Cortex of kidney (tissue), 1 donor: ENCODE data around the gene RFESD.

ENCODE experiments used
- DNase-seq: peaks from one replicate; lab custom pipeline; 2025; lab: John Stamatoyannopoulos, UW

Gene RFESD

DNA sequence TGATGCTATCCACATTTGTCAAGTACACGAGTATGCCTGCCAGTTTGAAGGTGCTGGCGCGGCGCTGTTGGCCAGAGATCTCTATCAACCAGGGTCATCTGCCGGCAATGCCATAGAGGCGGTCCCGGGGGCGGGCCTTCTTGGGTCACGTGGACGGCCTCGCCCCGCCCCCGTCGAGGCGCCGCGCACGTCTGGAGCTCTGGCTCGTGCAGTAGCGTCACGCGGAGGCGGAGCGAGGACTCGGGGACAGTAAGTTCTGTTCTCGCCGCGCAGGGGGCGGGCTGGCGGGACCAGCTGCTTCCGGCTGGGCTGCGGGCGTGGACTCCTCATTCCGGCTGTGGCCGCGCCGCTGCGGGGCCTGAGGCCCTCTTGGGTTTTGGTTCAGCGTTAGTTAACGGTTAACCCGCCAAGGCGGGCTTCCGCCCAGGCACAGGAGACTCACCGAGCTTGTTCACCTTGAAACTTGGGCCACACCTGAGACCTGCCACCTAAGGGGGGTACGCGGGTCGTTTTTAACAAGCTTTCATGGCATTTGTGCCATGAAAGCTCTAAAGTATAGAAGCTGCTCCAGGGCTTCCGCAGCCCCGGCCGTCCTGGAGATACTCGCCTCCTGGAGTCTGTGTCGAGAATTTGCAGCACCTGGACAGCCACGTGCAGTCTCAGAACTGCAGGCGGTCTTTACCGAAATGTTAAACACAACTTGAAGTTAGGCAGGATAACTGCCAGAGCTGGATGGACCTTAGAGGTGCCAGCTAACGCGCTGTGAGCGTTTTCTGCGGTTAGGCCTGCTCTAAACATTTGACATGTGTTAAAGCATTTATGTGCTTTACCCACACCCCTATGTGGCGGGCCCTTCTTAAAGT lies at the start of gene RFESD:
RFESD (plus strand) TSS at position 209 of the 863 bp plus-strand sequence. CDS start 5,495 bp downstream, outside the sequence.
- peak; percentile 84 for DNase-seq

GRCh38 chr5:95599252-95599651 lies 47.3 kb upstream of the RFESD start:
- no peak for DNase-seq

DNA sequence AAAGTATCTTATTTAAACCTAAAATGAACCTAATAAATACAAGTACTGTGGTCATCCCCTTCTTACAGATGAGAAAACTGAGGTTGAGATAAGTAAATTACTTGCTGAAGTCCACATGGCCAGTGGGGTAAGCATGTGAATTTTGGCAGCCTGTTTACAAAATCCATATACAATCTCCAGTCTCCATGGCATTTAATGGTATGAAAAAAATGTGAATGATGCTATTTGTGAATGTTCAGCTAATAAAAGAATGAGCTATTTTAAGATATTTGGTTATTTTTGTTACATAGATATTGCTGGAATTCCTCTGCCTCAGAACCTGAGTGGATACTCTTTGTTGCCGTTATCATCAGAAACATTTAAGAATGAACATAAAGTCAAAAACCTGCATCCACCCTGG lies 46.0 kb upstream of the RFESD start:
- DNase-seq, result no peak

DNA sequence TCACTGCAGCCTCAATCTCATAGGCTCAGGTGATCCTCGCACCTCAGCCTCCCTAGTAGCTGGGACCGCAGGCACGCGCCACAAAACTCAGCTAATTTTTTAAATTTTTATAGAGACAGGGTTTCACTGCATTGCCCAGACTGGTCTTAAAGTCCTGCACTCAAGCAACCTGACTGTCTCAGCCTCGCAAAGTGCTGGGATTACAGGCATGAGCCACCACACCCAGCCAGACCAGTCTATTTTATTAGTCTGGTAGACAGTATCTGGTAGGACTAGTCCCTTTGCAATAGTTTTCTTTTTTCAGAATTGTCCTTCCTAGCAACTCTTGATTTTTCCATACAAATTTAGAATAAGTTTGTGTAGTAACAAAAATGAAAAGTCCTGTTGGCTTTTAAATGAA lies 40.8 kb upstream of the RFESD start:
- no peak for DNase-seq

DNA sequence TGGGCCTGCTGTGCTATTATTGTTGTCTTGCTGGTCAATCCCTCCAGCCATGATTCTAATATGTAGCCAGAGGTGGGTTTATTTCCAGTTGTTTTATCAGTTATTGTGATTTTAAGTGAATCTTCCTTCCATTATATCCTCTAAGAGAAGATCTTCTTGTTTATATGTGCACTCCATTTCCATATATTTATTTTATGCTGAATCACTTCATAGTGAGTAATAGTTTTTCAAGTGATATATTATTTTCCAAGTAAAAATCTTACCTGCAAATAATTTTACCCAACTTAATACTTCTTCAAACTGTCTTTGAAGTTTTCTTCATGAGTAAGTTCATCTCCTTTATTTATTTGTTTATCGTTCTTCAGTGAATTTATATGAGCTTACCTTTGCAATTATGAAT lies 40.2 kb upstream of the RFESD start:
- DNase-seq, result no peak

DNA sequence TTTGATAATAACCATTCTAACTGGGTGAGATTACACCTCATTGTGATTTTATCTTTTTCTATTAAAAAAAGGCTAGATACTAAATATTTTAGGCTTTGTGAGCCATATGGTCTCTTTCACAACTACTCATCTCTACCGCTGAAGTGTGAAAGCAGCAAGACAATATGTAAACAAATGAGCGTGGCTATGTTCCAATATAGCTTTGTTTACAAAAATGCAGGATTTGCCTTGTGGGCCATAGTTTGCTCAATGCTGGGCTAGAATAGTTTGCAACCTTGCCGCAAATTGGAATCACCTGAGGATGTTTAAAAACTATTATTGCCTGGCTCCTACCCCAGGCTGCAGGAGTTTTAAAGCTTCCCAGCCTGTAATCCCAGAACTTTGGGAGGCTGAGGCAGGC lies 36.9 kb upstream of the RFESD start:
- no peak for DNase-seq

- no peak for DNase-seq
Measured at GRCh38 chr5:95610546-95610945, 36.0 kb upstream of the RFESD start.

GRCh38 chr5:95611396-95611795 lies 35.2 kb upstream of the RFESD start:
- no peak for DNase-seq

DNA sequence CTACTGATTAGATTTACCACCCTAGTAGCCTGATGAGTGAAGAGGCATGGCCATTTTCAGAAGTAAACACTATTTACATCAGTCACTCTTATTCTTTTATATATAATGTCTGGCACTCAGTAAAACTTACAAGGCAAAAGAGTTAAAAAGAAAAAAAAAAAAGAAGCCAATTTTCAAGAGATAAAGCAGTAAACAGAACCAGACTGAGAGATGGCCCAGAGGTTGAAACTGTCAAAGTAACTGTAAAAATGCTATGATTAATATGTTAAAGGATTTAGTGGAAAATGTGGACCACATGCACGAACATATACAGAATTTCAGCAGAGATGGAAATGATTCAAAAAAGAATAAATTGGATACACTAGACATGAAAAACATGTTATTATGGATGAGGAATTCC lies 33.1 kb upstream of the RFESD start:
- no peak for DNase-seq

DNA sequence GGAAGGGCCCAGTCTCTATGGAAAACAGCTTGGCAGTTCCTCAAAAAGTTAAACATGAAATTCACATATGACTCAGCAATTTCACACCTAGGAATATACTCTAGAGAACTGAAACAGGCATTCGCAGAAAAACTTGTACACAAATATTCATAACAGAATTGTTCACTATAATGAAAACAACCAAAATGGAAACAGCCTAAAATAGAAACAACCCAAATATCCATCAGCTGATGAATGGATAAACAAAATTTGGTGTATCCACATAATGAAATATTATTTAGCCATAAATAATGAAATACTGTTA lies 31.5 kb upstream of the RFESD start:
- DNase-seq, result no peak

- DNase-seq, result no peak
Measured at GRCh38 chr5:95617057-95617456, 29.5 kb upstream of the RFESD start.

DNA sequence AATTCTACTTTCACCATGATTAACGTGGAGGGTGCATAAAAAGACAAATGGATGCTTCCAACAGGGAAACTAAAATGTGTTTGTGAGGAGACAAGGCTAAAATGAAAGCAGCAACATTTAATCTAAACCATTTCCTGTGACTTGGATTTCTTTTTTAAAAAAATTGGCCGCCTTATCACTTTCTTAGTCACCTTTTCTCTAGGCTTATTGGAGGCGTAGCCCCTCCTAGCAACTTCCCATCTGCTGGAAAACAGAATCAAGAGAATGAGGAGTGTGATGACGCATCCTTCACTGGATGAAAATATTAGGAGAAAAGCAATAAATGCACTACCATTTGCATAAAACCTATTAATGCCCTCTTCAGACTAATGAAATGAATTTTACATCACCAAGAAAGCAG lies 27.5 kb upstream of the RFESD start:
- DNase-seq, result no peak

GRCh38 chr5:95619514-95620029 lies 27.0 kb upstream of the RFESD start:
- no peak for DNase-seq

GRCh38 chr5:95620030-95620869 lies 26.3 kb upstream of the RFESD start, which contains the start of gene GPR150:
GPR150 (plus strand) TSS chr5:95620087; CDS start chr5:95620276, 189 bp downstream.
- DNase-seq, result no peak

DNA sequence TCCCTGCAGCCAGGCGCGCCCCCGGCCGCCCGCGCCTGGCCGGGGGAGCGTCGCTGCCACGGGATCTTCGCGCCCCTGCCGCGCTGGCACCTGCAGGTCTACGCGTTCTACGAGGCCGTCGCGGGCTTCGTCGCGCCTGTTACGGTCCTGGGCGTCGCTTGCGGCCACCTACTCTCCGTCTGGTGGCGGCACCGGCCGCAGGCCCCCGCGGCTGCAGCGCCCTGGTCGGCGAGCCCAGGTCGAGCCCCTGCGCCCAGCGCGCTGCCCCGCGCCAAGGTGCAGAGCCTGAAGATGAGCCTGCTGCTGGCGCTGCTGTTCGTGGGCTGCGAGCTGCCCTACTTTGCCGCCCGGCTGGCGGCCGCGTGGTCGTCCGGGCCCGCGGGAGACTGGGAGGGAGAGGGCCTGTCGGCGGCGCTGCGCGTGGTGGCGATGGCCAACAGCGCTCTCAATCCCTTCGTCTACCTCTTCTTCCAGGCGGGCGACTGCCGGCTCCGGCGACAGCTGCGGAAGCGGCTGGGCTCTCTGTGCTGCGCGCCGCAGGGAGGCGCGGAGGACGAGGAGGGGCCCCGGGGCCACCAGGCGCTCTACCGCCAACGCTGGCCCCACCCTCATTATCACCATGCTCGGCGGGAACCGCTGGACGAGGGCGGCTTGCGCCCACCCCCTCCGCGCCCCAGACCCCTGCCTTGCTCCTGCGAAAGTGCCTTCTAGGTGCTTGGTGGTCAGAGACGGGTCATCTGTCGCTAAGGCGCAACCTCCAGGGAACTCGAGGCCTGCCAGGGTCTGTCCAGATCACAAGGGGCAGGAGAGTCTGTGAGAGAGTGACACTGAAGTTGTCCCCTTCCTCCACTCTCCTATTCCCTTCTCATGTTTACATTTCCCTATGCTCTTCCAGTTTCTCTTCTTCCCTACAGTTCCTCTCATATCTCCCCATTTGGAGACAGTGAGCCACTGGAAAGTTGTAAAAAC lies 25.4 kb upstream of the RFESD start:
- no peak for DNase-seq

DNA sequence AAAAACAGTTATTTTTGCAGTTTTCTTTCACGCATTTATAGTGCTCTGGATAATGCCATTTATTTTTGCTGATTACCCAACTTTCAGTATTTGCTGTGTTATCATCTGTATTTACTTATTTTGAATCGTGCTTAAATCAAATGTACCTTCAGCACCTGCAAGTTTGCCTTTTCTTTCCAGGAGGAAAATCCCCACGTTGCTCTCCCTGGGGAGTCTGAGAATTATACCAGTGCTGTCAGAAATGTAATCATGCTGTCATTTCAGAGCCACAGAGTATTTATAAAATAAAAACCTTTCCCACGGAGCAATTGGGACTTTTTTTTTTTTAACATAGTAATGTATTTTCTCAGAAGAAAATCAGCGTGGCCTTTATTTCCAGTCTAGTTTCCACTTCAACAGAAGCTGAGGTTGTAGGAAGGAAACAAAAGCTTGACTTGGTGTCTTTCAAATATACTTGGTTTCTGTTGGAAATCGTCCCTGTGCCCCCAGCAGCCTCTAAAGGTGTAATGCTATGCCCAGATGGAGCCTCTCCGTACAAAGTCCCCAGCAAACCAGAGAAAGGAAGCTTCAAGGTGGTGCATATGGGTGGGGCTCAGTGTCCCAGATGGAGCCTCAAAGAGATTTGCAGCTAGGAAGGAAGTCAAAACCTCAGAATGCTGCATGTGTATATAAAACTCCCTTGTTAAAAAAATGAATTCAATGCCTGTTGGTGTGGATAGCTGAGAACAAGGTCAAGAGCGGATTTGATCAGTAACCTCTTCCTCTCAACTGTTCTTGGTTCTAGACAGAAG lies 24.5 kb upstream of the RFESD start:
- DNase-seq, result no peak

GRCh38 chr5:95623706-95624105 lies 22.9 kb upstream of the RFESD start:
- no peak for DNase-seq

- DNase-seq, result no peak
Measured at GRCh38 chr5:95624368-95624767, 22.2 kb upstream of the RFESD start.

DNA sequence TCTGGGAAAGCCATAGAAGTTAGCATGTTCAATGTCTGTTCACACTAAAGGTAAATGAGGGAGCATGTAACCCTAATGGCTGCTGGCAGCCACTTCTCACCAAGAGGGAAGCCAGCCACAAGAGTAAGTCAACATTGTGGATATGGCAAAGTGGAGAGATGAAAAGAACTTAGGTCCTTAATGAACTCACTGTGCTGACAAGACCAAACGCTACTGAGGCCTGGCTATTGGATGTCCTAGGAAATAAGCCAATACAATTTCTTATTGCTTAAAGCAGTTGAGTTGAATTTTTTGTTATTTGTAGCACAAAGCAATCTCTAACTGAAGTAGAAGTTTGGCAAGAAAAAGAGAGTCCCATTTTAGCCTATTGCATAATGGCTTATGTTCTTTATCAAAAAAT lies 19.9 kb upstream of the RFESD start:
- no peak for DNase-seq

GRCh38 chr5:95627971-95628810 lies 18.4 kb upstream of the RFESD start:
- no peak for DNase-seq
